Cardiac septum (tissue), 1 donor: Measurements from ENCODE around the gene TUT7. TPM values are rescaled to one million over a fixed set of nuclear protein-coding genes. Genes with fewer than 3 reads are reported as not detected.
"Not testable (repeated sequence)": the region's sequence is repeated elsewhere in the genome, so short reads cannot be mapped to it uniquely, and the experiment has no call there.

Source experiments
- DNase-seq: peaks from one replicate; pipeline ENCODE4 v3.0.0-alpha.2; 2020; ENCODE audit warnings: low spot score
- intact Hi-C: fragments of 100-400 bp; cut with DNase I; formaldehyde crosslinking; loops from one replicate; pipeline ENCODE4 v1.14.0; 2022
- total RNA-seq: library from RNA; stranded (reverse); fragmentation: NEBNext Ultra II Directional; extraction: Animal tissue kit (Norgen Biotek cat#: 25700); gene quantifications from one replicate; pipeline ENCODE4 v1.2.1, GENCODE V29; 2021
- donor health status: DM: no; HTN: no; CAD: no.

Gene TUT7
- total RNA-seq, 1 donor from 2014 or later: 14.6 TPM

- DNase-seq, intact Hi-C loops: not testable (repeated sequence)
Observed at GRCh38 chr9:86312959-86313358, 41.3 kb downstream of the TUT7 start.

DNA sequence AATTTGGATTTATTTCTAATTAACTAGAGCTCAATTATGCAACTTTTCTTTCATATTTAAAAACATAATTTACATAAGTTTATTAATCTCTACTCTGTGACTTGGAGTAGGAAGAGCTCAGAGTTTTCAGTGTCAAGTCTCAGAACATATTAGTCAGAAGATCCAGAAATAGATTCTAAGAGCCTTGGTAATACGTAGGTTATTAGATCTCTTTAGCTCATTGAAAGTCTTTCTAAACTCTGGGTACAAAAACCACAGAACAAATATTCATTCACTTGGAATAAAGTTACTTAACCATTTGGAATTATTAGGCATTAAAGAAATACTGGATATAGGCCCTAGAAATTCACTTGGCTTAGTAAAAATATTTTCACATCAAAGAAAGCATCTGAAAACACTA is 45.5 kb downstream of the TUT7 start:
- DNase-seq: no peak
- intact Hi-C loops: no loop called here

GRCh38 chr9:86304236-86304730 is 49.9 kb downstream of the TUT7 start:
- intact Hi-C loops: no loop called here

DNA sequence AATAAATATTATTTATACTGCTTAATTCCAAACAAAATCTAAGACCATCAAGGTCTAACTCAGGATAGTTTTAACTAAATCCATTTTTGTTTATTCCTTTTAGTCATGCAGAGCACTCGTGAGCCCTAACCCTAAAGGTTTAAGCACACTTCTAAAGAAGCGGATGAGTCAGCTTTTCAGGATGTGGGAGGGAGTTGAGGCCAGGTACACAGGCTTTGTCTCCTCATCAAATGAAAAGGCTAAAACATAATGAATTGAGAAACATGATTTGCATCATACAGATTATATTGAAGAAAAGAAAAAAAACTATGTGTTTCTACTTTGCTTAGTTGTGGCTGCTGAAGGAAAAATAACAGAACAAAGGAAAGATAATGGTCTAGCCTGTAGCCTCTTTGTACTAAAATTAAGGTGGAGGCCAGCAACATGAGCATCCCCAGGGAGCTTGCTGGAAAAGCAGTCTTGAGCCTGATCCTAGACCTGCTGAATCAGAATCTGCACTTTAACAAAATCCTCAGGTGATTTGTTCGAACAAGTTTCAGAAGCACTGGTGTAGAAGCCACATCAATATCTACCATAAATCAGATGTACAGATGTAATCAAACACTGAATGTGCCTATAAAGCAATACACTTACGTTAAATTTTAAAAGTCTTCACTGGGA is 50.8 kb downstream of the TUT7 start:
- DNase-seq: no peak
- intact Hi-C loops: no loop called here

More at GRCh38 chr9:86304236-86304730, 49.9 kb downstream of the TUT7 start:
- no peak for DNase-seq

DNA sequence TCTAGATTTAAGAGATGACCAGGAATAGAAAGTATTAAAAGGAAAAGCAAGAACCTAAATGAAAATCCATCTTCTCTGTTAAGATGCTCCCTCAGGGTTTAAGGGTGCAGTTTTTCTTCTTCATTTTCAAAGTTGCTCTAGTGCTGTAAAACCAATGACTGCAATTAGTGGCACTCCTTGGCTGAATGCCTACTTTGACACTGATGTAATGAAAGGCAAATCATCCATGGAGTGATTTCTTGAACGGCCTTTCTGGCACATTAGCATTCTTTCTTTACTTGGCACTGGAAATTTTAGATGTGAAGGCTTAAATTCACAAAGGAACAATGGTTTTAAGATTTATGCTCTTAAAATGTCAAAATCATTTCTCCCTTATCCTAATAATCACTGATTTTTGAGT is 52.5 kb downstream of the TUT7 start:
- intact Hi-C loops: no loop called here
- no peak for DNase-seq

DNA sequence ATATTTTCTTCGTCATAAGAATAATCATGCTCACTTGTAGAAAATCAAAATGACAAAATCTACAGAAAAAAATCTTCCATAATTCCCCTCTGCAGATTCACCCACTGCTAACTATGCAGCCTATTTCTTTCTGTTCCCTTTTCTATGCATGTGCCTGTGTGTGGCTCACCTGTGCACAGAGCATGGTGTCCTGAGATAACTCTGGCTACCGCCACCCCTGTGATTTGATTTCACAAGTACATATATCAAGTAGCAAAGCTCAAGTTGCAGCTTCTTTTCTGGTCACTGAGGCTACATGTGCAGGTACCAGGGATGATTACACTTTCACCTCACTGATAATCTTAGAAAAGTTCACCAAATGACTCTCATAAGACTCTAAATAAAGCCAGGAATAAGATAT is 53.5 kb downstream of the TUT7 start:
- intact Hi-C loops: no loop called here
- no peak for DNase-seq

DNA sequence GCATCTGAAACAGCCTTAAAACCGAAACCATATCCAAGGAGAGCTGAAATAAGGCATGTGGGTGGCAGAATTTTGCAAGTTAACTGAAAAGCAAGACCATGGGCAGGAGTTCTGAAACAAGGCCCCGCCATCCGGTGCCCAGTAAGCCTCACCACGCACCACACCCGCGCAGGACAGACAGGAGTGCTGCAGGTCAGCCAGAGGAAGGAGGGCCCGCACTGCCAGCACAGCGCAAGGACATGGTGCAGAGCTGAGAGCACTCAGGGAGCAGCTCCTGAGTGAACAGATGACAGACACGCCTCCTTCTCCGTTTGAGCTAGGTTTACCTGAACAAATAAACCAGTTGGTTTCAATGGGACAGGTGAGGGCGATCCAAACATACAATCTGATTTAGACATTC is 55.3 kb downstream of the TUT7 start:
- no peak for DNase-seq
- intact Hi-C loops: no loop called here

GRCh38 chr9:86290341-86290740 is 63.9 kb downstream of the TUT7 start:
- DNase-seq, intact Hi-C loops: not testable (repeated sequence)

- intact Hi-C loops: no loop called here
- DNase-seq: no peak
Observed at GRCh38 chr9:86288499-86289198, 65.6 kb downstream of the TUT7 start.

DNA sequence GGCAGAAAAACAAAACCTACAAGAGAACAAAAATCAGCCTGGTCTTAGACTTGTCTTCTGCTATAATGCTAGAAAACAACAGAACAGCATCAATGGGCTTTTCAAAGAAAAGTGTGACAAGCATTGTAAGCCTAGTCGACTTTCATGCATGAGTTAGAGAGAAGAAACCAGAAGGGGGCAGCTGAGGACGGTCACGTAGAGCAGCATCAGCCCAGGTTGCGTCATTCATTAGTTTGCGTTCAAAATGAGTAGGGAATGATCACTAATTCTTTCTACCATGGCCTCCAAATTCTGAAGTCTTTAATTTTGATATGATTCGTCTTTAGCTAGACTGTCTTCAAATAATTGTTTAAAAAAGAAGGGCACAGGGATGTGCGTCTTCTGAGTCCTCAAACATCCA is 67.2 kb downstream of the TUT7 start:
- intact Hi-C loops: no loop called here
- no peak for DNase-seq

- no peak for DNase-seq
- intact Hi-C loops: no loop called here
Observed at GRCh38 chr9:86286278-86286677, 67.9 kb downstream of the TUT7 start.

DNA sequence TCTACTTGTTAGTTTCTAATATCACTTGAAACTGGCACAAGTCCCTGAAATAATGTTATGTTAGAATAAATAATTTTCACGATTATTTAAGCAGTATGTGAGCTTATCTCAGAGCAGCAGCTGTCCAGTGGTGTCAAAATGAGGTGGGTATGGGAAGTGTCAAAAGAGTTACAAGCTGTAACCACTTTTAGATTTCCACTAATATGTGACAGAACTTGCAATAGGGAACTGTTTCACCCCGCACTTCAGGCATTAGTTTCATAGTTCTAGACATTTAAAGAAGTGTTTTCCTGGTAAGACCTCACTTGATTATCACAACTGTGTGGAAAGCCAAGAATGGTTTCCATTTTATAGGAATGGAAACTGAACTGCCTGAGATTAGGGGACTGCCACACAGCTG is 68.9 kb downstream of the TUT7 start:
- no peak for DNase-seq
- intact Hi-C loops: no loop called here

DNA sequence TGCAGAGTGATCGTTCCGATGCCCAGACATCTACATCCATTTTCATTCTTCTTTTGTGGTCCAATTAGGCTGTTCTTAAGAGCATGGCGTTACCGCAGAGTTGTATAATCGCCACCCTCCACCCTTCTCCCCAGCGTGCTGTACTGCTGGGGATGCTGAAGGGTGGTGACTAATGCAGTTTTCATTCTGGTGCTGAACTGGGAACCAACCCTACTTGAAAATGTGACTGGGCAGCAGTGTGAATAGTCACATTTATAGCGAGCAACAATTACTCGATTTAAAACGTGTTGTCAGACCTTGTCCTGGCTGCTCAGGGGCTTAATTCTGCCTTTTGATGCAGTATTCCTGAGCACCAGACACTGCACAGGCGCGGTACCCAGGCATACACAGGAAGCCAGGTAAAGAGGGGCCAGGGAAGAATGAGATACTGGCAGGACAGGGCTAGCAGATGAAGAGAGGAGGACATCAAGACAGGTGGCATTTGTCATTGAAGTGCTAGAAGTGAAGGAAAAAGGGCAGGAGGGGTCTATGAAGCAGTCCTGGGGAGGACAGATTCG is 71.2 kb downstream of the TUT7 start:
- no peak for DNase-seq
- intact Hi-C loops: no loop called here

DNA sequence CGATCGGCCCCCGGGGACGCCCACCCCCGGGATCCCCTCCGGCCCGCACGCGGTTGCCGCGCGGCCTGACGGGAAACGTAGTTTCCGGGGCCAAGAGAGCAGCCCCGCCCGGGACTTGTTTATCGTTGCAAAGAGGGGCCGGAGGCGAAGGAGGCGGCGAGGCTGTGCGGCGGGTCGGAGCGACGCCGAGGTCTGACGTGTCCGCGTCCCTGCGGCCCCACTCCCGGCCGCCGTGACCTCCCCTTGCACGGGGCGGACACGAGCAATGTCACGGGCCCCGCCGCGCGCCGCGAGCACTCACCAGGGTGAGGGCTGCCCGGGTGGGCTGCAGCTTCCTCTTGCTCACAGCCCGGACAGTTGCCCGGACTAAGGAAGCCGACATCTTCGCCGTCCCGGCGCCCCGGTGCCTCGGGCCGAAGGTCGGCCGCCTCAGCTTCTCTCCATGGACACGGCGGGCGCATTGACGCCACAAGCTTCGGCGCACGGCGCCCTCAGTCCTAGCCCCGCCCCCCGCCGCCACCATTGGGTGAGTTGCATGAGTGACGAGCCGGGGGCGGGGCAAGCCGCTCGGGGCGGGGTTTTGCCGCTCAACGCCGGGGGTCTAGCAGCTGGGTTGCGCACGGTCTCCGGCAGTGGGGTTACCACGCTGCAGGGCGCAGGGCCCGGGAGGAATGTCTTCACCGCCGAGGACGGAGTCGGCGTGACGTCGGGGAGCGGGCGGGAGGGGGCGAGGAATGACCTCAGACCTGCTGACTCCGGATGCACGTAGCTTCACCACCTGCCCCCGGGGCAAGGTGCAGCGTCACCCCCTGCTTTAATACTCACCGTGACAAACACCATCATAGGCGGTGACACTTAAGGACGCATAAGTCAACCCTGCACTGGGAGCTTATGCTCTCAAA is 71.9 kb downstream of the TUT7 start, which contains the start of gene ISCA1:
Gene ISCA1 (minus strand): TSS at position 462 of the 902 bp plus-strand sequence. CDS start 80 bp downstream, at position 382.
- intact Hi-C loops: no loop called here
- DNase-seq: peak; percentile 98

DNA sequence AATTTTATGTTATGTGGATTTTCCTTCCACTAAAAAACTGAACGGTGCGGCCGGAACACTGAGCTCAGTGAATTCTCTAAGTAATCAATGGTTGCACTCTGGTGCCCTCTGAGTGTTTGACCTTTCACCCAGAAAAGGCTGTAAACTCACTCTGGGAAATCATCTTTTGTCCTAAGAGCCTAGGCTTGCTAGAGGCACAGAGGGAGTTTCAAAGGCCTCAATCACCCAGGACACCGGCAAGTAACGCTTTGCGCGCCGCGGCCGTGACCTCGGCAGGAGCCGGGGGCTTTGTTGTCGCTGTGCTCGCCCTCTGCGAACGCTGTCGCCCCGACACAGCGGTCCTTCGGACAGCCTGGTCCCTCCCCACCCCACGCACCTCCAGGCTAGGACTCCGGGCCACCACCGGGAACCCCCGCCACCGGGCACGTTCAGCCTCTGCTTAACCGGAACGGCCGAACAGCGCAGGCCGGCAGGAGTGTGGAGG is 72.6 kb downstream of the TUT7 start:
- intact Hi-C loops: no loop called here
- DNase-seq: peak; percentile 79

GRCh38 chr9:86280580-86280979 is 73.6 kb downstream of the TUT7 start:
- intact Hi-C loops: no loop called here
- no peak for DNase-seq

GRCh38 chr9:86279839-86280238 is 74.4 kb downstream of the TUT7 start:
- intact Hi-C loops: no loop called here
- DNase-seq: no peak

DNA sequence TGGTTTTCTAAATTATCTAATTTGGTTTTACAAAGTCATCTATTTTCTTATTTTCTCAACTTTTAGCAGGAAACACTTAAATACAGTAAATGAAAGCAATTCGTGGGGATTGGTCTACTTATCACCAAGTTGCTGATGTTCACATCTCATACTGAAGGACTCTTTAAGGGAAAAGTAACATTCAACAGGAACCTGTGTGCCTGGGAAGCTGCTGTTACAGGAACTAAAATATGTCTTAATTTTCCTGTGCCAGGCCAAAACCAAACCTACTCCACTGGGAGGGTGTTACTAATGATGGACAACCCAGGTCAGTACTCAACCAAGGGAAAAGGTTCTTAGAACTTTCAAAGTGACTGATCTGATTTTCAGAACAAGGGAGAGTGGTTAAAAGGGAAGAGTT is 77.1 kb downstream of the TUT7 start:
- no peak for DNase-seq
- intact Hi-C loops: no loop called here

GRCh38 chr9:86275962-86276361 is 78.2 kb downstream of the TUT7 start:
- intact Hi-C loops: no loop called here
- no peak for DNase-seq
